22Rv1 (cell line): ENCODE data around the gene GPR176.

Experiments
- CTCF ChIP-seq: fragments of 450-650 bp; IDR thresholded peaks from 2 replicates; pipeline ENCODE4 v1.5.1; 2017; ENCODE audit warnings: mild to moderate bottlenecking
- ZFX ChIP-seq: fragments of 450-650 bp; IDR thresholded peaks from 2 replicates; pipeline ENCODE4 v1.6.1; 2017; ENCODE audit warnings: antibody characterized with exemption, borderline replicate concordance

GRCh38 chr15:39963786-39964185 is 43.7 kb upstream of the GPR176 start:
- TF ChIP-seq CTCF (no peak), ZFX (no peak)
